OCI-LY1 (cell line): Measurements from ENCODE around the gene TIE1.

ENCODE experiments used
- H2AFZ ChIP-seq: fragments of 200-600 bp; sonication (generic), shearing (Covaris generic); 2 replicates; pipeline ENCODE4 v1.6.0; 2014; ENCODE audit warnings: antibody characterized with exemption, mild to moderate bottlenecking, low read length
- H3F3A ChIP-seq: fragments of 200-600 bp; sonication (generic), shearing (Covaris generic); 2 replicates; pipeline ENCODE4 v1.6.0; 2014; ENCODE audit warnings: mild to moderate bottlenecking, antibody characterized with exemption, low read length, moderate library complexity; ENCODE audit not compliant: insufficient read depth
- H3K27ac ChIP-seq: fragments of 200-600 bp; sonication (generic); 2 replicates; pipeline ENCODE4 v1.5.1; 2014; ENCODE audit warnings: low read length, mixed run types, mild to moderate bottlenecking, low read depth; ENCODE audit not compliant: poor library complexity, severe bottlenecking
- H3K27me3 ChIP-seq: fragments of 200-600 bp; sonication (generic); 2 replicates; pipeline ENCODE4 v1.6.0; 2014; ENCODE audit warnings: antibody characterized with exemption, mild to moderate bottlenecking, low read length, moderate library complexity; ENCODE audit not compliant: insufficient read depth
- H3K36me3 ChIP-seq: fragments of 200-600 bp; sonication (generic); 2 replicates; pipeline ENCODE4 v1.6.1; 2014; ENCODE audit warnings: mild to moderate bottlenecking, antibody characterized with exemption, low read length, moderate library complexity, mixed read lengths; ENCODE audit not compliant: insufficient read depth
- H3K4me1 ChIP-seq: fragments of 200-600 bp; sonication (generic); 2 replicates; pipeline ENCODE4 v1.5.1; 2014; ENCODE audit warnings: mild to moderate bottlenecking, low read length, moderate library complexity; ENCODE audit not compliant: insufficient read depth, severe bottlenecking
- H3K4me2 ChIP-seq: fragments of 200-600 bp; sonication (generic), shearing (Covaris generic); 2 replicates; pipeline ENCODE4 v1.6.1; 2014; ENCODE audit warnings: low read length
- H3K4me3 ChIP-seq: fragments of 200-600 bp; sonication (generic); 2 replicates; pipeline ENCODE4 v1.5.1; 2014; ENCODE audit warnings: low read length, low read depth, mild to moderate bottlenecking, mixed read lengths; ENCODE audit not compliant: poor library complexity, severe bottlenecking
- H3K79me2 ChIP-seq: fragments of 200-600 bp; shearing (Covaris generic); 2 replicates; pipeline ENCODE4 v1.6.1; 2016; ENCODE audit warnings: mixed run types, low read length, mixed read lengths; ENCODE audit not compliant: insufficient read depth
- H3K9ac ChIP-seq: fragments of 200-600 bp; sonication (generic), shearing (Covaris generic); 2 replicates; pipeline ENCODE4 v1.6.1; 2014; ENCODE audit warnings: mild to moderate bottlenecking, low read length, mixed read lengths
- H3K9me2 ChIP-seq: fragments of 200-600 bp; sonication (generic), shearing (Covaris generic); 2 replicates; pipeline ENCODE4 v1.6.1; 2014; ENCODE audit warnings: low read depth, mild to moderate bottlenecking, low read length, mixed read lengths
- H3K9me3 ChIP-seq: fragments of 200-600 bp; shearing (Covaris generic); 2 replicates; pipeline ENCODE4 v1.6.1; 2014; ENCODE audit warnings: low read length, mixed read lengths
- H4K20me1 ChIP-seq: fragments of 200-600 bp; sonication (generic), shearing (Covaris generic); 2 replicates; pipeline ENCODE4 v1.6.0; 2016; ENCODE audit warnings: mild to moderate bottlenecking, low read length; ENCODE audit not compliant: insufficient read depth
- CTCF ChIP-seq: fragments of 200-600 bp; sonication (generic), shearing (Covaris generic); IDR thresholded peaks from 2 replicates; pipeline ENCODE4 v1.5.1; 2017; ENCODE audit warnings: mild to moderate bottlenecking, antibody characterized with exemption, low read length, moderate library complexity, mixed read lengths
- EZH2 ChIP-seq: fragments of 200-600 bp; sonication (generic), shearing (Covaris generic); IDR thresholded peaks from 2 replicates; pipeline ENCODE4 v1.8.0; 2017; ENCODE audit warnings: borderline replicate concordance, mixed run types, mild to moderate bottlenecking, antibody characterized with exemption, low read length, moderate library complexity, mixed read lengths

The TIE1 gene

GRCh38 chr1:43272161-43272560 is 28.6 kb upstream of the TIE1 start:
- H3F3A ChIP-seq: no peaks in the 10 kb centered on the region
- H3K9ac ChIP-seq: no peak overlapping the region
- peaks cover 3% of the 10 kb centered on the region for H3K4me1 ChIP-seq
- H3K79me2 ChIP-seq: no peaks in the 10 kb centered on the region
- H3K4me3 ChIP-seq: no peak overlapping the region
- H4K20me1 ChIP-seq: no peaks in the 10 kb centered on the region
- peaks cover 6% of the 10 kb centered on the region for H3K27me3 ChIP-seq
- no peaks in the 10 kb centered on the region for H3K36me3 ChIP-seq
- TF ChIP-seq EZH2 (no peak), CTCF (no peak)
- no peaks in the 10 kb centered on the region for H3K9me3 ChIP-seq
- H3K9me2 ChIP-seq: no peaks in the 10 kb centered on the region
- no peak overlapping the region for H2AFZ ChIP-seq
- no peak overlapping the region for H3K4me2 ChIP-seq
- H3K27ac ChIP-seq: no peak overlapping the region

- Histone ChIP-seq H3K27ac (no peak overlapping the region), H3K4me1 (peaks cover 3% of the 10 kb centered on the region), H3K36me3 (no peaks in the 10 kb centered on the region), H3K9ac (no peak overlapping the region), H3K79me2 (no peaks in the 10 kb centered on the region), H3K9me2 (no peaks in the 10 kb centered on the region), H3K4me3 (no peak overlapping the region), H3K4me2 (no peak overlapping the region), H3K27me3 (peaks cover 6% of the 10 kb centered on the region), H2AFZ (no peak overlapping the region), H4K20me1 (no peaks in the 10 kb centered on the region), H3K9me3 (no peaks in the 10 kb centered on the region), H3F3A (no peaks in the 10 kb centered on the region)
- TF ChIP-seq EZH2 (no peak), CTCF (no peak)
Observed at GRCh38 chr1:43272576-43273571, 27.9 kb upstream of the TIE1 start.

GRCh38 chr1:43273708-43274107 is 27.1 kb upstream of the TIE1 start:
- Histone ChIP-seq H3K27me3 (peaks cover 6% of the 10 kb centered on the region), H3K4me1 (peaks cover 3% of the 10 kb centered on the region), H2AFZ (no peak overlapping the region), H3K36me3 (no peaks in the 10 kb centered on the region), H3F3A (no peaks in the 10 kb centered on the region), H3K4me3 (no peak overlapping the region), H3K9ac (no peak overlapping the region), H3K27ac (no peak overlapping the region), H3K9me2 (no peaks in the 10 kb centered on the region), H3K79me2 (no peaks in the 10 kb centered on the region), H3K9me3 (no peaks in the 10 kb centered on the region), H3K4me2 (no peak overlapping the region), H4K20me1 (no peaks in the 10 kb centered on the region)
- TF ChIP-seq CTCF (no peak), EZH2 (no peak)
